Measurements from ENCODE around the gene TIMM10.
"Not testable (repeated sequence)": the region's sequence is repeated elsewhere in the genome, so short reads cannot be mapped to it uniquely, and the experiment has no call there.

TIMM10 gene

GRCh38 chr11:57541169-57541568, 10.6 kb upstream of the TIMM10 start:
- no peak for DNase-seq

GRCh38 chr11:57539342-57539741, 8.8 kb upstream of the TIMM10 start:
- DNase-seq: no peak

GRCh38 chr11:57536947-57537619, 6.5 kb upstream of the TIMM10 start, which contains the start of gene SMTNL1:
Gene SMTNL1 (plus strand): TSS chr11:57537595. CDS start chr11:57542643, 5,048 bp downstream.
- DNase-seq: no peak

- not testable (repeated sequence) for DNase-seq
Measured at GRCh38 chr11:57534449-57534848, 3.9 kb upstream of the TIMM10 start.

- DNase-seq: peak; percentile 67
Measured at GRCh38 chr11:57530215-57530595, 349 bp downstream of the TIMM10 start.

- DNase-seq: no peak
Measured at GRCh38 chr11:57529012-57529411, 1.5 kb downstream of the TIMM10 start.

- DNase-seq: peak; percentile 89
Measured at GRCh38 chr11:57527056-57527631, 3.4 kb downstream of the TIMM10 start.

- no peak for DNase-seq
Measured at GRCh38 chr11:57523419-57523818, 7.1 kb downstream of the TIMM10 start.

- DNase-seq: no peak
Measured at GRCh38 chr11:57521116-57521515, 9.4 kb downstream of the TIMM10 start.

- no peak for DNase-seq
Measured at GRCh38 chr11:57516061-57516443, 14.5 kb downstream of the TIMM10 start.

- peak; percentile 75 for DNase-seq
Measured at GRCh38 chr11:57515332-57516060, 15.1 kb downstream of the TIMM10 start, which contains the start of gene SLC43A1. Gene SLC43A1 (minus strand): TSS chr11:57515702. CDS start chr11:57514111, 1,591 bp downstream.

GRCh38 chr11:57514538-57515331, 15.8 kb downstream of the TIMM10 start:
- DNase-seq: peak; percentile 80

GRCh38 chr11:57513911-57514537, 16.5 kb downstream of the TIMM10 start:
- peak; percentile 70 for DNase-seq

GRCh38 chr11:57513452-57513795, 17.1 kb downstream of the TIMM10 start:
- no peak for DNase-seq

GRCh38 chr11:57512646-57513451, 17.7 kb downstream of the TIMM10 start:
- DNase-seq: no peak

GRCh38 chr11:57511741-57512430, 18.7 kb downstream of the TIMM10 start:
- no peak for DNase-seq

- DNase-seq: no peak
Measured at GRCh38 chr11:57508341-57509170, 22.0 kb downstream of the TIMM10 start.

- no peak for DNase-seq
Measured at GRCh38 chr11:57506522-57506921, 24.0 kb downstream of the TIMM10 start.

GRCh38 chr11:57504511-57504910, 26.0 kb downstream of the TIMM10 start:
- DNase-seq: no peak

GRCh38 chr11:57502870-57503269, 27.7 kb downstream of the TIMM10 start:
- no peak for DNase-seq
